NCI-H2029 treated with DMSO at 0.1 percent for 48 hours (cell line): ENCODE results near the gene ARRDC2.

Experiments
- DNase-seq: peaks from one replicate; lab custom pipeline; 2025; lab: John Stamatoyannopoulos, UW

Gene ARRDC2

GRCh38 chr19:18058208-18059009, 50.4 kb downstream of the ARRDC2 start:
- DNase-seq: peak; percentile 55

- DNase-seq: no peak
Observed at GRCh38 chr19:18059297-18059696, 51.3 kb downstream of the ARRDC2 start.

- DNase-seq: no peak
Observed at GRCh38 chr19:18059902-18060301, 51.9 kb downstream of the ARRDC2 start.

- no peak for DNase-seq
Observed at GRCh38 chr19:18060472-18060871, 52.5 kb downstream of the ARRDC2 start.

- DNase-seq: no peak
Observed at GRCh38 chr19:18062028-18062427, 54.1 kb downstream of the ARRDC2 start.

GRCh38 chr19:18063463-18063862, 55.5 kb downstream of the ARRDC2 start:
- DNase-seq: no peak
